D721Med (cell line): ENCODE measurements around the gene BICC1.

Experiments
- DNase-seq: peaks from one replicate; pipeline ENCODE4 v3.0.0; 2011; ENCODE audit warnings: low spot score; ENCODE audit not compliant: insufficient read length
- FAIRE-seq: peaks from 2 replicates; lab custom pipeline; 2011; peaks lifted over from hg19 to GRCh38; lab: Jason Lieb, UNC
- CTCF ChIP-seq: IDR thresholded peaks from 2 replicates; pipeline ENCODE4 v1.5.1; 2012; ENCODE audit warnings: mild to moderate bottlenecking, control low read depth; ENCODE audit not compliant: insufficient read depth; ENCODE audit errors: missing control alignments

BICC1 gene

GRCh38 chr10:58697691-58698090 is 185.0 kb downstream of the BICC1 start:
- no peak for TF ChIP-seq CTCF
- no peak for DNase-seq
- FAIRE-seq: no peak

- TF ChIP-seq CTCF: no peak
- no peak for FAIRE-seq
- no peak for DNase-seq
Observed at GRCh38 chr10:58698777-58699356, 186.2 kb downstream of the BICC1 start.

GRCh38 chr10:58700591-58700990 is 187.9 kb downstream of the BICC1 start:
- DNase-seq: no peak
- TF ChIP-seq CTCF: no peak
- FAIRE-seq: no peak

GRCh38 chr10:58701405-58702135 is 188.9 kb downstream of the BICC1 start:
- no peak for DNase-seq

GRCh38 chr10:58704226-58704625 is 191.6 kb downstream of the BICC1 start:
- DNase-seq (no peak), FAIRE-seq (no peak)
- TF ChIP-seq CTCF: no peak

More at GRCh38 chr10:58701405-58702135, 188.9 kb downstream of the BICC1 start:
- no peak for FAIRE-seq
- TF ChIP-seq CTCF: no peak

GRCh38 chr10:58704671-58705141 is 192.0 kb downstream of the BICC1 start:
- no peak for DNase-seq

More at GRCh38 chr10:58704671-58705141, 192.0 kb downstream of the BICC1 start:
- no peak for FAIRE-seq
- no peak for TF ChIP-seq CTCF
